Midbrain (tissue), 1 donor: ENCODE data around the gene BAMBI.
A peak's percentile ranks its signal among the peaks of the same experiment; 100 is the strongest.

ENCODE experiments used
- DNase-seq: peaks from one replicate; lab custom pipeline; 2025; lab: John Stamatoyannopoulos, UW

BAMBI gene

DNA sequence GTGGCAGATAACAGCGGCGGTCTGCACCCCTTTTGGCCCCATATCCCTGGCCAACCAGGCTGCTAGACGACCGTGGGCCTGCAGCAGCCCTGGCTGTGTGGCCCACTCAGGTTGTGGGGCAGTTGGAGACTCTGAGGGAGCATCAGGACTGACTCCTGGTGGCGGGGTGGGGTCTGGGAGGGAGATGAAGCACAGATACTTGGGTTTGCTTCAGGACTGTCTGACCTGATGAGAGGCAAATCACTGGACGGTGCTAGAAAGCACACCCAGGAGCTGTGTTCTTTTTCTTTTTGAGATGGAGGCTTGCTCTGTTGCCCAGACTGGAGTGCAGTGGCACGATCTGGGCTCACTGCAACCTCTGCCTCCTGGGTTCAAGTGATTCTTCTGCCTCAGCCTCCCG is 28.2 kb downstream of the BAMBI start:
- DNase-seq = no peak

DNA sequence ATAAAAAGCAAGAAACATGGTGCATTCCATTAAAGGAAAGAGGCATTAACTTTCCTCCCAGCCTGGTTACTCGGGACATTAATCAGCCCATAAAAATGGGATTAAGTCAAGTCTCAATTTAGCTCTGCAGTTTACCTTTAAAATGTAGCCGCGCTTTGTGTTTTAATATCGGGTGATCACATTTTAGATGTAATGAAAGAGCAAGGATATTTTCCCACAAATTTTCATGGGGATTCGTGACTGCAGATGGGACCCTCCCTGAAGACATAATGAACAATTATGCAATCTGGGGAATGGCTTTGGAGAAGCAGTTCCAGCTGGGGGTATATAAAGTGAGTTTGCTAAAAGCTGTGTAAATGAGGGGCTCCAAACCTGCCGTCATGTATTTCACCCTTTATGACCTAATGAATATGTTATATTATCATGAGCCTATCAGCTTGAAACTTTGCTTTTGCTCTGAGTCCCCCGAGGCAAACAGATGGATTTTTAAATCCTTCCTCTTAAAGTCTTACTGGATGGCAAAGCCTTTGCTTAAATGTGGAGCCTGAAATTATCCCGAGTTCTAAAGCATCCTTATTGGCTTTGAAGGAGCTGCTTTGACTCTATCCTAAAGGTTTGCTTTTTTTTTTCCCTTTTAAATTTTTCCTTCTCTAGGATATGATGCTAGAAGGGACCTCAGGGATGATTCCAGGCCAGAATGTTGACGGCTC is 31.8 kb downstream of the BAMBI start:
- DNase-seq = no peak

DNA sequence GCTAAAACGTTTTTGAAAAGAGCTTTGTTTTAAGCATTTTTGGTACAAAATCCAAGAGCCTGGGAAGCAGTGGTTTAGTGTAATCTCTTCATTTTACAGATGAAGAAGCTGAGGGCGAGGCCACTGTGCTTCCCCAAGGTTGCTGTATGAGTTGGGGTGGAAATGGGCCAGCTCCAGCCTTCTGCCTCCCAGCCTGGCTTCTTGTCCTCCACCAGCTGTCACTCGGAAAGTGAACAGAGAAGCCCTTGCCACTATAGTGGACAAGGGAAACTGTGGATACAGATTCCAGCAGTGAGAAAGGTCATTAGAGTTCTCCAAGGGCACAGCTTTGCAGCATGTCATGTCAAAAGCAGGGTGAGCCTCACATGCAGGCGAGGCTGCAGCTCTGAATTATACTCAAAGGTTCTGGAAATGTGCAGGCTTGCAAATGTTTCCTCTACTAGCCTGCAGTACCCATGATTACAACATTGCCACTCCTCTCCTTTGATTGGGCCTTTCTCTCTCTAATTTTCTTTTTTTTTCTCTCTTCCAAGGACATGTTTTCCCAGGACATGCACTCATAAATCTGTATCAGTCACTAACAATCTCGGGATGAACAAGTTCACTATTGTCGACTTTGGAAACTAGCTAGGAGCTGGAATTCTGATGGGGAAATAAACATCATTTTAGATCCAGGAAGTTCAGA is 33.0 kb downstream of the BAMBI start:
- no peak for DNase-seq

DNA sequence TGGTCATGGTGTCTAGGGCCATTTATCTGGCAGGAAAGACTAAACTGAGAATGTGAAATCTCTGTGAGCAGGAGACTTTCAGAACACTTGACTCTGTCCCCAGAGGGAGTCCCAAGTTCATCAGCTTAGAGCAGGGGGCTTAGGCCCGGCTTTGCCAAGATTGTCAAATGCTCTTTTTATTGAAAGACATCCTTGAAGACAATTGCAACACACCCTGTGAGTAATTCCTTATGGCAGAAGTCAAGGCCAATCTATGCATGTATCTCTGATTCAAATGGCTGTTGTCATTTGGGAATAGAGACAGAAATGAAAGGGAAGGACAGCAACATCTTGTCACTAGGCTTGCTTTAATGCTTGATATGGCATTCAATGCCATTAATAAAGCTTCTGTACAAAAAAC is 33.7 kb downstream of the BAMBI start:
- DNase-seq = no peak

DNA sequence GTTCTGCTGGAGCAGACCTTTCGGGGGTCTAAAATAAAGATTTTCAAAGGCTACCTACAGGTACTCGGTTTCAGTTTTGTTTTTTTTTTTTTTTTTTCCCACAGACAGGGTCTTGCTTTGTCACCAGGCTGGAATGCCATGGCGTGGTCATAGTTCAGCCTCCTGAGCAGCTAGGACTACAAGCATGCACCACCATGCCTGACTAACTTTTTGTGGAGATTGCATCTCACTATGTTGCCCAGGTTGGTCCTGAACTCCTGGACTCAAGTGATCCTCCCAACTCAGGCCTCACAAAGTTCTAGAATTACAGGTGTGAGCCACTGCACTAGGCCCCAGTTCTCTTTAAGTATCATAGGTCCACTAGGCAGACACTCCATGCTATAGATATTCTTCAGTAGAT is 34.5 kb downstream of the BAMBI start:
- DNase-seq = no peak

DNA sequence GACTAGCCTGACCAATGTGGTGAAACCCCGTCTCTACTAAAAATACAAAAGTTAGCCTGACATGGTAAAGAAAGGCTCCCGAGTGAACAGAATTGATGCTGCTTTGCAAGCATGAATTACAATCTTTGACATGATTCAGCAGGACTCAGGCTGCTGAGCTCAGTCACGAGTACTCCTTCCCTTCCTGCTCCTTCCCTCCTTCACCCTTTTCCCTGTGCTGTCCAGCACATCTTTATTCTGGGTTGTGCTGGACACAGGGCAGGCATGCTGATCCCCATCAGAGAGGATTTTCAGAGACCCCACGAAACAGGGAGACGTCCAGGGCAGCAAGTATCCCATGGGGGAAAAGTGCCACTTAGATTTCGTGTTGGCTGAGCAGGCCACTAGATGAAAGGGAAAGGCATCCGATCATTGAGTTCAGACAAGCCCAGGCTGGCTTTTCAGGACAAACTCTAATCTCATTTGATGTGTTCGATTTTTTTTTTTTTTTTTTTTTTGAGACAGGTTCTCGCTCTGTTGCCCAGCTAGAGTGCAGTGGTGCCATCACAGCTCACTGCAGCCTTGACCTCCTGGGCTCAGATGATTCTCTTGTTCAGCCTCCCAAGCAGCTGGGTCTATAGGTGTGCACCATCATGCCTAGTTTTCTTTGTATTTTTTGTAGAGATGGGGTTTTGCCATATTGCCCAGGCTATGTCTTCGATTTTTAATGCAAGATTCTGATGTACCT is 36.5 kb downstream of the BAMBI start:
- no peak for DNase-seq

DNA sequence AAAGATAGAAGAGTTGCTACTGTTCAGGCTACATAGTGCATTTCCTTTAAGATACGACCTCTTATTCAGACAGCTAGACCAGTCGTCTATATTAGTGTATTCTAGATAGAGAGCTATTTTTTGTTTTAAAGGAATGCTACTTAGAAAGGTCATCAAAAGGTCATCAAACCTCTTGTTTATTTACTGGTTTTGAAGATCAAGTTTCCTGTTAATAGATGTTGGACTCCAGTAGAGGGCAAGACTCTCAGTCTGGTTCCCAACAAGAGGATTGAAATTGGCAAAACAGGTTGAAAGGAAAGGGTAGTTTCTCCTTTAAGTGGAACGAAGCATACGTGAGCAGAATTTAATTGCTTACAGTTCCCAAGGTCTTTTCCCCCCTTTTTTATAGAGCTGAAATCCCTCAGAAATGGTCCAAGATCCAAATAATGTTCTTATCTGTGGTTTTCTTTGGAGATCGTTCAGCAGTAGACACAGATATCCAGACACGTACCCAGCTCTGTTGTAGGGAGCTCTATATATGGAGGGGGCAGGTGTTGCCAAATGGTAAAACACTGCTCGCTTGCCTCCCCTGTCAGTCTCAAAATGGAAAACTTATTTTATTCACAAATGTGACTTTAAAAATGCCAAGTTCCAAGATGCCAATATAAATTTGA is 37.2 kb downstream of the BAMBI start:
- DNase-seq = no peak

DNA sequence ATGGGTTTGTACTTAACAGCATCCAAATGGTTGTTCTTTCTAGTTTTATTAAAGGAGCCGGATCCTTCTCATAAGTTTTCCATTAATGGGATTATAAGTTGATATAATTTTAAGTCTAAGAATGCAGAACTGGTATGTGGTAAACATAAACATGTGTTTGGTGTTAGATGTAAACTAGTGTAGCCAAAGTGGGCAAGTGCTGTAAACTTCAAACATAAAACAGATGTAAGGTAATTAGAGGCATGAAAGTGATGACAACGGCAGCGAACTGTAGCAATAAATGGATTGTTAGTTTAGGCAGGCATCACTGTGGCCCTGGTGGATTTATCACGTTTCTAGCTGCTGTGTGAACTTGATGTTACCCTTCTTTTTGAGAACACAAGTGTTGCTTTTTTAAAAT is 37.9 kb downstream of the BAMBI start:
- DNase-seq = no peak

DNA sequence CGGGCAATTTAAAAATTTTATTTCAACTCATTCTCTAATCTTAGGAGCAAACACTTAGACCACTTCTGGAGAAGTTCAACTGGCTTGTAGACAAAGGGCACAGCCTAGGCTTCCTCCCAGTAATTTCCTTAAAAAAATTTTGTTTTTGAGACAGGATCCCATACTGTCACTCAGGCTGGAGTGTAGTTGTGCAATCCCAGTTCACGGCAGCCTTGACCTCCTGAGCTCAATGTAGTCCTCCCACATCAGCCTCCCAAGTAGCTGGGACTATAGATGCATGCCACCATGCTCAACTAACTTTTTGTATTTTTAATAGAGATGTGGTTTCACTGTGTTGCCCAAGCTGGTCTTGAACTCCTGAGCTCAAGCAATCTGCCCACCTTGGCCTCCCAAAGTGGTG is 38.4 kb downstream of the BAMBI start:
- DNase-seq = no peak

DNA sequence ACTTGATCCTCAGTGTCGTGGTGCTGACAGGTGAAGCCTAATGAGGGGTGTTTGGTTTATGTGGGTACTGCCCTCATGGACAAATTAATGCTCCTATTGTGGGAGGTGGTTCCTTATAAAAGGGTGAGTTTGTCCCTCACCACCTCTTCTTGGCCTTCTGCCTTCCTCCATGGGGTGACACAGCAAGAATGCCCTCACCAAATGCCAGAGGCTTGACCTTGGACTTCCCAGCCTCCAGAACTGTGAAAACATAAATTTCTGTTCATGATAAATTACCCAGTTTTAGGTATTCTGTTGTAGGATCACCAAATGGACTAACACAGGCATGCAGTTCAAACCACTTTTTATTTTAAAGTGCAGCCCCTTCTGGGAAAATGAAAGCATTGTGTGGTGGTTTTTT is 39.4 kb downstream of the BAMBI start:
- no peak for DNase-seq

DNA sequence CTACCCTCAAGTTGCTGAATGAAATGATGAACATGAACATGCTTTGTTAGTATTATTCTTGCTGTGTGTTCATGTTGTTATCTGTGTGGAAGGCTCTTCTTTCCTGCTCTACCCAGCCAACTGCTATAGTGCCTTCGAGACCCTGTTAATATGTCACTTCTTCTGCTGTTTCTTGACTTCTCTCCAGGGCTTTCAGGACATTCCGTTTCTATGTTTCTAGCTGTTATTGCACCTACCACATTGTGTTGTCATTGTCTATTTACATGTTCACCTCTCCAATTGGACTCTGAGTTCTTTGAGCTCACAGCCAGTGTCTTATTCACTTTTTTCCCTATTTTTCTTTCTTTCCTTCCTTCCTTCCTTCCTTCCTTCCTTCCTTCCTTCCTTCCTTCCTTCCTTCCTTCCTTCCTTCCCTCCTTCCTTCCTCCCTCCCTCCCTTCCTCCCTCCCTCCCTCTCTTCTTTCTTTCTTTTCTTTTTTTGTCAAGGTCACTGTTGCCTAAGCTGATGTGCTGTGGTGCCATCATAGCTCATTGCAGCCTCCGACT is 40.4 kb downstream of the BAMBI start:
- no peak for DNase-seq

DNA sequence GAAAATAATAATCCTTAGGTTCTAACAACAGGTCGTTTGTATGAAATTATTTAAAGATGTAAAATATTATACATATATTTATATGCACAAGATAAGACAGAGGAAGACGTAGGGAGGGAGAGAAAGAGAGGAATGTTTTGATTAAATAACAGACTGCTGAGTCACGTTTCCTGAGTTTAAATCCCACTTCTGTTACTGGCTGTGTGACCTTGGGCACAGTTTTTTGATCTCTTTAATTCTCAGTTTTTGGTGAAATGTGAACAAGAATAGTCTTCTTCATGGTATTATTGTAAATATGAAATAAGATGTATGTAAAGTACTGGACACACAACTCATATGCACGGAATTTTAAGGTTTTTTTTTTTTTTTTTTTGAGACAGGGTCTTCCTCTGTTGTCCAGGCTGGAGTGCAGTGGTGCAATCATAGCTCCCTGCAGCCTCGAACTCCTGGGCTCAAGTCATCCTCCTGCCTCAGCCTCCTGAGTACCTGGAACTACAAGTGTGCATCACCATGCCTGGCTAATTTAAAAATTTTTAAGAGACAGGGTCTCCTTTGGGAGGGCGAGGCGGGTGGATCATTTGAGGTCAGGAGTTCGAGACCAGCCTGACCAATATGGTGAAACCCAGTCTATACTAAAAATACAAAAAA is 42.6 kb downstream of the BAMBI start:
- no peak for DNase-seq

DNA sequence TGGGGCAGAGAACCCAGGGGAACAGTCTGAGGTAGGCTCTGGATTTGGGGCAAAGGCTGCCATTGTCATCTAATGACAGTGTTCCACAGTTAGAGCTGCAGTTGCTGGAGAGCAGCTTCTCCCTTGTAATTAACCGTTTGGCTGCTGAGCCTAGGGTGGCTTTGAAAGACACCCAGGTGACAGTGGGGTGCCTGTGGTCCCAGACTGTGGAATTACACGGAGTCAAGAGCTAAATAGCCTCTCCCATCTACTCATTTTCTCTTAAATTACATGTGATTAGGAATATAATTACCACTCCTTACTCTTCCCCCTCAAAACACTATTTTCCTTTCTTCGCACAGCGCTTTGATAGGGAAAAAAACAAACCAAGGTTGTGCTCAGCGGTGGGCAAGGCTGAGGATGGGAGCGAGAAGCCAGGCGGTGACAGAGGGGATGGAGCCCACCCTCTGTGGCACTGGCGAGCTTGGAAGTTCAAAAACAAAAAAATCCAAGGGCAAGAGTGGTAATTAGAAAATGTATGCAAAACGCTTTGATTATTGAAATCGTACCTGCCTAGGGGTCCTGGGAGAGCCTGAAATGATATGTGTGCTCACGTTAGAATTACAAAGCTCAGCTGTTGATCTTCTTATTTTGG is 44.1 kb downstream of the BAMBI start:
- DNase-seq = no peak

DNA sequence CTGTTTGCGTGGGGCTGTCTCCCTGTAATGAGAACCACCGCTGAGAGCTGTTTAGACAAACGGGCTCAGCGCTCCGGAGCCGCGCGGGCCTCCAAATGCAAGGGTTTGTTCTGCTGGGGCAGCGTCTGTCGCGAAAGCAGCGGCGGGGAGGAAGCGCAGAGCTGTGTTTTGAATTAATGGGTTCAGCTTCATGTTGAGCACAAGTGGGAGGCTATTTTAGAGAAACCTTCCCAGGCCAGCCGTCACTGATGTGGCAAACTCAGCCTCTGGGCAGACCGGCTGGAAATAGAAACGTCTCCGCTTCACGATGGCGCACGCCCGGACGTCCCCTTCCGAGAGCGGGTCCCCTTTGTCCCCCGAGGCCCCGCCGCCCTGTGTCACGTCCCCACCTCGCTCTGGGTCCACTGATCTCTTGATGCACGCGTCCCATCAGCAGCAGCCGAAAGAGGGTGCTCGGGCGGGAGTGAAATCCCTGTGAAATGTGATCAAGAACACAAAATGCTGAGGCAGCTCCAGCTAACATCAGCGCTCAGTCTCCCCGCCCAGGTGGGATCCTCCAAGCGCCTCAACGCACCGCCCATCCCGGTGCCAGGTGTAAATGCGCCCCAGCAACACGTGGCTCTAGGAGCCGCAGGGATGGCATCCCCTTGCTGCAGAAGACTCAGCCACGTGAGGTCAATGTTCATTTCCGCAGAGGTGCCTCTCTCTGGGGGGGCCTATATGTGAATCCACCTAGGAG is 44.9 kb downstream of the BAMBI start:
- peak; percentile 30 for DNase-seq

DNA sequence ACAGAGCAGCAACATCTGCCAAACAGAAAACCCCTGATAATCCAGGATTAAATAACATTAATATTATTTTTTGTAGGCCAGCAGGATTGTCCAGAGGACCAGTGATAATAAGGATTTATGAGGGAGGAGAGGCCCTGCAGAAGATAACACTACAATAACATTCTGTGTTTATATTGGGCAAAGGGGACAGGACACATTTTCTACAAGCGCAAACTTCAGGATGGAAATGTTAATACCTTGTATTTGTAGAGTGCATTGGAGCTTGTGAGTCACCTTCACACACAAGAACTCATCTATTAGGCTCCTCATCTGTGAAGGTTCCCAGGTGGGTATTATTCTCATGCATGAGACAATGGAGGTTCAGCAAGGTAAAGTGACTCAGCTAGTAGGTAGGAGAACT is 51.0 kb downstream of the BAMBI start:
- DNase-seq = no peak

DNA sequence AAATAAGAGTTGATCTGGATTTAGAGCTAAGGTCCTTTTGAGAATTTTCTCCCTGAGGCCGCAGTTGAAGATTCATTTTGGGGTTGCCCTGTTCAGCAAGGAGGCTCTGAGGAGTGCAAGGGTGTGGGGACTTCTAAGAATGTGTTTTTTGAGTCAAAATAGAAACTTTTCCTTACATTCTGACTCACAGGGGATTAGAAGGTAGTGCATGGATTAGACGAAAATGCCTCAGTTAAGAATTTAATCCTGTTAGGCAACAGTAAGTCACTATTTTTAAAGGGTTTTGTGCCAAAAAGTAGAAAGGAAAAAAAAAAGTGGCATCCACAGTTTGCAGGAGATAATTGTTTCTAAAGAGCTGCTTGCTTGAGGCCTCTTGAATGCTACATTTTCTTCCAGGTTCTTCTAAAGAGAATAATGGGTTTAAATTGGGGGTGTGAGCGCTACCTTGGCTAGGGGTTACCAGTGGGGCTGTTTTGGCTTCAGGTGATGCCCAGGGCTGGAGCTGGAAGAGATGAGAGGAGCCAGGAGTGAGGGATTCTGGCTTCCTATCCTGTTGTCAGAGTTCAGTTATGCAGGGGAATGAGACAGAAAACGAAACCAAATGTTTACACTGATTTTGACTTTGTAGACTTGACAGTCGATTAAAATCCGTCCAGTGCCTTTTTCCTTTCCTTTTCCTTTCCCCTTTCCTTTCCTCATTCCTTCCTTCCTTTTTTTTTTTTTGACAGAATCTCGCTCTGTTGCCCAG is 52.9 kb downstream of the BAMBI start:
- DNase-seq = no peak

DNA sequence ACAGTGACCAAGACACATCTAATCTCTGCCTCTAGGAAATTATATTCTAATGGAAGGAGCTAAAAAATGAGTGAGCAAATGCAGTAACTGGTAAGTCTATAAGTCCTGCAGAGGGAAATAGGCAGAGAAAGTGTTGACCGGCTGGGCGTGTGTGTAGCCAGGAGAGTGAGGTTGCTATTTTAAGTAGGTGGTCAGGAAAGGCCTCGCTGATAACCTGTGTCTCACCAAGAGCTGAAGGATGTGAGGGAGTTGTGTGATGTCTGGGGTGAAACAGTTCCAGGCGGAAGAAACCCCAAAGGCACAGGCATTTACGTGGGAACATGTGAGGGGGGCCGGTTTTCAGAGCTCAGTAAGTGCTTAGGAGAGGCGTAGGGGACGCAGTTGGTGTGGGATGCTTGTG is 54.8 kb downstream of the BAMBI start:
- no peak for DNase-seq
